ENCODE data around the gene ARHGEF17.
A peak's percentile ranks its signal among the peaks of the same experiment; 100 is the strongest.

Gene ARHGEF17

GRCh38 chr11:73360743-73361369 lies 52.8 kb downstream of the ARHGEF17 start:
- no peak for DNase-seq

- no peak for DNase-seq
Observed at GRCh38 chr11:73361953-73362776, 54.1 kb downstream of the ARHGEF17 start.

GRCh38 chr11:73363147-73363546 lies 55.1 kb downstream of the ARHGEF17 start:
- no peak for DNase-seq

GRCh38 chr11:73365352-73366264 lies 57.5 kb downstream of the ARHGEF17 start:
- no peak for DNase-seq

- no peak for DNase-seq
Observed at GRCh38 chr11:73366265-73366610, 58.2 kb downstream of the ARHGEF17 start.

GRCh38 chr11:73366953-73367352 lies 58.9 kb downstream of the ARHGEF17 start:
- DNase-seq: no peak

- no peak for DNase-seq
Observed at GRCh38 chr11:73367482-73368024, 59.5 kb downstream of the ARHGEF17 start.

- DNase-seq: no peak
Observed at GRCh38 chr11:73372375-73372993, 64.4 kb downstream of the ARHGEF17 start.

GRCh38 chr11:73374151-73374550 lies 66.1 kb downstream of the ARHGEF17 start:
- no peak for DNase-seq

- no peak for DNase-seq
Observed at GRCh38 chr11:73375830-73376159, 67.7 kb downstream of the ARHGEF17 start.

GRCh38 chr11:73376160-73376802 lies 68.2 kb downstream of the ARHGEF17 start, which contains the start of gene RELT:
TSS of gene RELT (plus strand) at chr11:73376399. CDS start at chr11:73389137, 12,738 bp downstream.
- DNase-seq: peak; percentile 87 to 90

GRCh38 chr11:73376803-73377629 lies 68.9 kb downstream of the ARHGEF17 start:
- DNase-seq: peak; percentile 36 to 48

- no peak for DNase-seq
Observed at GRCh38 chr11:73379189-73379880, 71.3 kb downstream of the ARHGEF17 start.

- no peak for DNase-seq
Observed at GRCh38 chr11:73380331-73380730, 72.3 kb downstream of the ARHGEF17 start.

GRCh38 chr11:73380897-73381410 lies 72.9 kb downstream of the ARHGEF17 start:
- DNase-seq: no peak

GRCh38 chr11:73381589-73381988 lies 73.5 kb downstream of the ARHGEF17 start:
- no peak for DNase-seq

GRCh38 chr11:73382183-73382582 lies 74.1 kb downstream of the ARHGEF17 start:
- DNase-seq: no peak

- no peak for DNase-seq
Observed at GRCh38 chr11:73382747-73383146, 74.7 kb downstream of the ARHGEF17 start.

- no peak for DNase-seq
Observed at GRCh38 chr11:73383249-73384124, 75.4 kb downstream of the ARHGEF17 start.
